GM23338 (cell line): ENCODE measurements around the gene NELFE. TPM values are rescaled to one million over a fixed set of nuclear protein-coding genes. Genes with fewer than 3 reads are reported as not detected.
"Not testable (repeated sequence)": the region's sequence is repeated elsewhere in the genome, so short reads cannot be mapped to it uniquely, and the experiment has no call there.

Experiments used
- ATAC-seq: fragments of 200-7000 bp; cut with Tn5 transposase; 3 replicates; pipeline ENCODE4 v1.9.1; 2020
- DNase-seq: peaks from one replicate; pipeline ENCODE4 v3.0.0-alpha.2; 2015; ENCODE audit warnings: low spot score
- H2AFZ ChIP-seq: fragments of 200-600 bp; sonication (generic); 2 replicates; pipeline ENCODE4 v1.8.0; 2016; ENCODE audit warnings: antibody characterized with exemption, mild to moderate bottlenecking, moderate library complexity
- H3F3A ChIP-seq: fragments of 200-600 bp; sonication (generic); replicated peaks from 2 replicates; pipeline ENCODE4 v1.8.0; 2017; ENCODE audit warnings: antibody characterized with exemption, mixed run types, low read depth
- H3K27ac ChIP-seq: fragments of 200-600 bp; sonication (generic); 2 replicates; pipeline ENCODE4 v1.6.1; 2016; ENCODE audit warnings: low read depth
- H3K27me3 ChIP-seq: fragments of 200-600 bp; sonication (generic); 2 replicates; pipeline ENCODE4 v1.8.0; 2016; ENCODE audit warnings: mild to moderate bottlenecking, mixed run types, moderate library complexity; ENCODE audit not compliant: insufficient read depth
- H3K36me3 ChIP-seq: fragments of 200-600 bp; sonication (generic); 2 replicates; pipeline ENCODE4 v1.8.0; 2016; ENCODE audit warnings: mild to moderate bottlenecking; ENCODE audit not compliant: insufficient read depth
- H3K4me1 ChIP-seq: fragments of 200-600 bp; sonication (generic); 2 replicates; pipeline ENCODE4 v1.8.0; 2016; ENCODE audit warnings: mild to moderate bottlenecking, moderate library complexity; ENCODE audit not compliant: insufficient read depth
- H3K4me2 ChIP-seq: fragments of 200-600 bp; sonication (generic); 2 replicates; pipeline ENCODE4 v1.7.1; 2017; ENCODE audit warnings: mixed run types
- H3K4me3 ChIP-seq: fragments of 200-600 bp; sonication (generic); 2 replicates; pipeline ENCODE4 v1.6.1; 2016; ENCODE audit warnings: mixed run types
- H3K79me2 ChIP-seq: fragments of 200-600 bp; sonication (generic); replicated peaks from 2 replicates; pipeline ENCODE4 v1.8.0; 2017; ENCODE audit warnings: mild to moderate bottlenecking; ENCODE audit not compliant: insufficient read depth
- H3K9me2 ChIP-seq: fragments of 200-600 bp; sonication (generic); 2 replicates; pipeline ENCODE4 v1.8.0; 2017; ENCODE audit not compliant: insufficient read depth
- H4K20me1 ChIP-seq: fragments of 200-600 bp; sonication (generic); replicated peaks from 2 replicates; pipeline ENCODE4 v1.8.0; 2017; ENCODE audit warnings: mild to moderate bottlenecking; ENCODE audit not compliant: insufficient read depth
- H3K27ac Mint-ChIP-seq: 2 replicates; pipeline ENCODE4 v1.8.0; 2020; ENCODE audit warnings: inconsistent platforms, mild to moderate bottlenecking, moderate library complexity, mixed read lengths
- H3K27me3 Mint-ChIP-seq: 3 replicates; pipeline ENCODE4 v1.8.0; 2022; ENCODE audit warnings: low read depth, mild to moderate bottlenecking, moderate library complexity, mixed read lengths, inconsistent platforms; ENCODE audit not compliant: insufficient read depth, poor library complexity
- H3K36me3 Mint-ChIP-seq: 3 replicates; pipeline ENCODE4 v1.8.0; 2021; ENCODE audit warnings: low read depth, mild to moderate bottlenecking, inconsistent platforms, moderate library complexity, mixed read lengths
- H3K4me1 Mint-ChIP-seq: 3 replicates; pipeline ENCODE4 v1.8.0; 2020; ENCODE audit warnings: mild to moderate bottlenecking, inconsistent platforms, mixed read lengths
- H3K4me3 Mint-ChIP-seq: 3 replicates; pipeline ENCODE4 v1.8.0; 2021; ENCODE audit warnings: moderate library complexity, mild to moderate bottlenecking, inconsistent platforms, mixed read lengths
- H3K9me3 Mint-ChIP-seq: 3 replicates; pipeline ENCODE4 v1.8.0; 2020; ENCODE audit warnings: moderate library complexity, mild to moderate bottlenecking, inconsistent platforms, mixed read lengths
- JUNB ChIP-seq: IDR thresholded peaks from one replicate; pipeline ENCODE4 v1.6.1; 2016; ENCODE audit warnings: antibody characterized with exemption; ENCODE audit not compliant: unreplicated experiment
- STAT1 ChIP-seq: IDR thresholded peaks from one replicate; pipeline ENCODE4 v1.6.1; 2016; ENCODE audit warnings: antibody characterized with exemption; ENCODE audit not compliant: unreplicated experiment
- polyA plus RNA-seq: library from polyadenylated mRNA; unstranded; fragments of >200 nt; fragmentation: Nextera tagmentation; extraction: Ambion mirVana; gene quantifications from 2 replicates; pipeline ENCODE4 v1.2.1, GENCODE V29; 2016
- total RNA-seq: library from RNA; depleted of rRNA; stranded (reverse); fragments of >200 nt; shearing (Covaris generic); gene quantifications from 2 replicates; pipeline ENCODE4 v1.2.3, GENCODE V29; 2014
- TF ChIP-seq, protein P1 (sequence below): fragments of 250-450 bp; sonication (Bioruptor Pico); IDR thresholded peaks from 2 replicates; pipeline ENCODE4 v1.5.0; 2020; ENCODE audit warnings: mild to moderate bottlenecking, moderate library complexity
- TF ChIP-seq, protein P2 (sequence below): IDR thresholded peaks from one replicate; pipeline ENCODE4 v1.6.1; 2018; ENCODE audit warnings: antibody characterized with exemption; ENCODE audit not compliant: unreplicated experiment

Gene NELFE
- total and polyA plus RNA-seq, 2 experiments from 2014 or later: 64.0 to 93.4 TPM

DNA sequence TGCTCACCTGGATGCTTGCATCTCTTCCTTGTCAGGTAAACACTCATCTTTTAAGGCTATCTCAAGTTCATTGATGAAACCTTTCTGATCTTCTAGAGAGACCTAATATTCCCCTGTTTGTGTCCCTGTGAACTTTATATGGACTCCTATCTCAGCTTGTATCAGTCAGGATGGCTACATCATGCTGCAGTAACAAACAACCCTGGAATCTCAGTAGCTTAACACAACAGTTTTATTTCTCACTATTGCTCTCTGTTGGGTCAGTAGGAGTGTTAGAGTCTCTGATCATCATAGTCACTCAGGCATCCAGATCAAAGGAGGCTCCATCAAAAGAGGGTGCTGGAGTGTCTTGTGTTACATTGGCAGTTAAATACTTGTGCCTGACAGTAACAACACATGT lies 43.4 kb downstream of the NELFE start (continued):
- TF ChIP-seq JUNB: no peak

DNA sequence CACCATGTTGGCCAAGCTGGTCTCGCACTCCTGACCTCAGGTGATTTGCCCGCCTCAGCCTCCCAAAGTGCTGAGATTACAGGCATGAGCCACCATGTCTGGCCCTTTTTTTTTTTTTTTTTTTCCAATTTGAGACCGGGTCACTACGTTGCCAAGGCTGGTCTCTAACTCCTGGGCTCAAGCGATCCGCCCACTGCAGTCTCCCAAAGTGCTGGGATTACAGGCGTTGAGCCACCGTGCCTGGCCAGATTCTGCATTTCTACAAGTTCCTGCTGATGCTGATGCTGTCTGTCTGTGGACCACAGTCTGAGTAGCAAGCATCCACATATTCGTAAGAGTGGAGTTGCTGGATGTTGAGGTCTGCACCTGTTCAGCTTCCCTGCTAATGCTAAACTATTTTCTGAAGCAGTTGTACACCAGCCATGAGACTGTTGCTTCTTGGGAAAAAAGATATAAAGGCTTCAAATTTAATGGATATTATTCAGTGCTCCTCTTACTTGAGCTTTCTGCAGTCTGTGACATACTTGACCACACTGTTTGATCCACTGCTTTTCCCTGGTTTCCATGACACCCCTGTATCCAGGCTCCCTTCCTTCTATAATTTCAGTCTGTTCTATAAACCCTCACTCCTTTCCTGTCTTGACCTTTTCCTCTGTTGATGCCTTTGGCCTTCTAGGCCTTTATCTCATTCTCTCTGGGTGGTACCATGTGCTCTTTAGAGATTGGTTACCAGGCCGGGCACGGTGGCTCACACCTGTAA lies 46.8 kb downstream of the NELFE start:
- no peak for ATAC-seq
- H3F3A ChIP-seq: no peaks in the 10 kb centered on the region
- no peaks in the 10 kb centered on the region for H3K79me2 ChIP-seq
- H3K4me3 ChIP-seq: no peak overlapping the region
- no peaks in the 10 kb centered on the region for H3K4me1 ChIP-seq
- H3K9me2 ChIP-seq: no peaks in the 10 kb centered on the region
- no peaks in the 10 kb centered on the region for H3K27me3 ChIP-seq
- Mint-ChIP-seq H3K4me3 (no peak overlapping the region), H3K27me3 (peaks cover 2% of the 10 kb centered on the region), H3K27ac (no peak overlapping the region), H3K9me3 (no peaks in the 10 kb centered on the region), H3K4me1 (no peaks in the 10 kb centered on the region), H3K36me3 (no peaks in the 10 kb centered on the region)
- H3K36me3 ChIP-seq: no peaks in the 10 kb centered on the region
- no peaks in the 10 kb centered on the region for H4K20me1 ChIP-seq
- no peak overlapping the region for H2AFZ ChIP-seq
- H3K4me2 ChIP-seq: no peak overlapping the region
- no peak for DNase-seq
- no peak for TF ChIP-seq STAT1
- TF ChIP-seq, protein P1, sequence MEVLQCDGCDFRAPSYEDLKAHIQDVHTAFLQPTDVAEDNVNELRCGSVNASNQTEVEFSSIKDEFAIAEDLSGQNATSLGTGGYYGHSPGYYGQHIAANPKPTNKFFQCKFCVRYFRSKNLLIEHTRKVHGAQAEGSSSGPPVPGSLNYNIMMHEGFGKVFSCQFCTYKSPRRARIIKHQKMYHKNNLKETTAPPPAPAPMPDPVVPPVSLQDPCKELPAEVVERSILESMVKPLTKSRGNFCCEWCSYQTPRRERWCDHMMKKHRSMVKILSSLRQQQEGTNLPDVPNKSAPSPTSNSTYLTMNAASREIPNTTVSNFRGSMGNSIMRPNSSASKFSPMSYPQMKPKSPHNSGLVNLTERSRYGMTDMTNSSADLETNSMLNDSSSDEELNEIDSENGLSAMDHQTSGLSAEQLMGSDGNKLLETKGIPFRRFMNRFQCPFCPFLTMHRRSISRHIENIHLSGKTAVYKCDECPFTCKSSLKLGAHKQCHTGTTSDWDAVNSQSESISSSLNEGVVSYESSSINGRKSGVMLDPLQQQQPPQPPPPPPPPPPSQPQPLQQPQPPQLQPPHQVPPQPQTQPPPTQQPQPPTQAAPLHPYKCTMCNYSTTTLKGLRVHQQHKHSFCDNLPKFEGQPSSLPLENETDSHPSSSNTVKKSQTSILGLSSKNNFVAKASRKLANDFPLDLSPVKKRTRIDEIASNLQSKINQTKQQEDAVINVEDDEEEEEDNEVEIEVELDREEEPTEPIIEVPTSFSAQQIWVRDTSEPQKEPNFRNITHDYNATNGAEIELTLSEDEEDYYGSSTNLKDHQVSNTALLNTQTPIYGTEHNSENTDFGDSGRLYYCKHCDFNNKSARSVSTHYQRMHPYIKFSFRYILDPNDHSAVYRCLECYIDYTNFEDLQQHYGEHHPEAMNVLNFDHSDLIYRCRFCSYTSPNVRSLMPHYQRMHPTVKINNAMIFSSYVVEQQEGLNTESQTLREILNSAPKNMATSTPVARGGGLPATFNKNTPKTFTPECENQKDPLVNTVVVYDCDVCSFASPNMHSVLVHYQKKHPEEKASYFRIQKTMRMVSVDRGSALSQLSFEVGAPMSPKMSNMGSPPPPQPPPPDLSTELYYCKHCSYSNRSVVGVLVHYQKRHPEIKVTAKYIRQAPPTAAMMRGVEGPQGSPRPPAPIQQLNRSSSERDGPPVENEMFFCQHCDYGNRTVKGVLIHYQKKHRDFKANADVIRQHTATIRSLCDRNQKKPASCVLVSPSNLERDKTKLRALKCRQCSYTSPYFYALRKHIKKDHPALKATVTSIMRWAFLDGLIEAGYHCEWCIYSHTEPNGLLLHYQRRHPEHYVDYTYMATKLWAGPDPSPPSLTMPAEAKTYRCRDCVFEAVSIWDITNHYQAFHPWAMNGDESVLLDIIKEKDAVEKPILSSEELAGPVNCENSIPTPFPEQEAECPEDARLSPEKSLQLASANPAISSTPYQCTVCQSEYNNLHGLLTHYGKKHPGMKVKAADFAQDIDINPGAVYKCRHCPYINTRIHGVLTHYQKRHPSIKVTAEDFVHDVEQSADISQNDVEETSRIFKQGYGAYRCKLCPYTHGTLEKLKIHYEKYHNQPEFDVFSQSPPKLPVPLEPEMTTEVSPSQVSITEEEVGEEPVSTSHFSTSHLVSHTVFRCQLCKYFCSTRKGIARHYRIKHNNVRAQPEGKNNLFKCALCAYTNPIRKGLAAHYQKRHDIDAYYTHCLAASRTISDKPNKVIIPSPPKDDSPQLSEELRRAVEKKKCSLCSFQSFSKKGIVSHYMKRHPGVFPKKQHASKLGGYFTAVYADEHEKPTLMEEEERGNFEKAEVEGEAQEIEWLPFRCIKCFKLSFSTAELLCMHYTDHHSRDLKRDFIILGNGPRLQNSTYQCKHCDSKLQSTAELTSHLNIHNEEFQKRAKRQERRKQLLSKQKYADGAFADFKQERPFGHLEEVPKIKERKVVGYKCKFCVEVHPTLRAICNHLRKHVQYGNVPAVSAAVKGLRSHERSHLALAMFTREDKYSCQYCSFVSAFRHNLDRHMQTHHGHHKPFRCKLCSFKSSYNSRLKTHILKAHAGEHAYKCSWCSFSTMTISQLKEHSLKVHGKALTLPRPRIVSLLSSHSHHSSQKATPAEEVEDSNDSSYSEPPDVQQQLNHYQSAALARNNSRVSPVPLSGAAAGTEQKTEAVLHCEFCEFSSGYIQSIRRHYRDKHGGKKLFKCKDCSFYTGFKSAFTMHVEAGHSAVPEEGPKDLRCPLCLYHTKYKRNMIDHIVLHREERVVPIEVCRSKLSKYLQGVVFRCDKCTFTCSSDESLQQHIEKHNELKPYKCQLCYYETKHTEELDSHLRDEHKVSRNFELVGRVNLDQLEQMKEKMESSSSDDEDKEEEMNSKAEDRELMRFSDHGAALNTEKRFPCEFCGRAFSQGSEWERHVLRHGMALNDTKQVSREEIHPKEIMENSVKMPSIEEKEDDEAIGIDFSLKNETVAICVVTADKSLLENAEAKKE: no peak
- TF ChIP-seq, protein P2, sequence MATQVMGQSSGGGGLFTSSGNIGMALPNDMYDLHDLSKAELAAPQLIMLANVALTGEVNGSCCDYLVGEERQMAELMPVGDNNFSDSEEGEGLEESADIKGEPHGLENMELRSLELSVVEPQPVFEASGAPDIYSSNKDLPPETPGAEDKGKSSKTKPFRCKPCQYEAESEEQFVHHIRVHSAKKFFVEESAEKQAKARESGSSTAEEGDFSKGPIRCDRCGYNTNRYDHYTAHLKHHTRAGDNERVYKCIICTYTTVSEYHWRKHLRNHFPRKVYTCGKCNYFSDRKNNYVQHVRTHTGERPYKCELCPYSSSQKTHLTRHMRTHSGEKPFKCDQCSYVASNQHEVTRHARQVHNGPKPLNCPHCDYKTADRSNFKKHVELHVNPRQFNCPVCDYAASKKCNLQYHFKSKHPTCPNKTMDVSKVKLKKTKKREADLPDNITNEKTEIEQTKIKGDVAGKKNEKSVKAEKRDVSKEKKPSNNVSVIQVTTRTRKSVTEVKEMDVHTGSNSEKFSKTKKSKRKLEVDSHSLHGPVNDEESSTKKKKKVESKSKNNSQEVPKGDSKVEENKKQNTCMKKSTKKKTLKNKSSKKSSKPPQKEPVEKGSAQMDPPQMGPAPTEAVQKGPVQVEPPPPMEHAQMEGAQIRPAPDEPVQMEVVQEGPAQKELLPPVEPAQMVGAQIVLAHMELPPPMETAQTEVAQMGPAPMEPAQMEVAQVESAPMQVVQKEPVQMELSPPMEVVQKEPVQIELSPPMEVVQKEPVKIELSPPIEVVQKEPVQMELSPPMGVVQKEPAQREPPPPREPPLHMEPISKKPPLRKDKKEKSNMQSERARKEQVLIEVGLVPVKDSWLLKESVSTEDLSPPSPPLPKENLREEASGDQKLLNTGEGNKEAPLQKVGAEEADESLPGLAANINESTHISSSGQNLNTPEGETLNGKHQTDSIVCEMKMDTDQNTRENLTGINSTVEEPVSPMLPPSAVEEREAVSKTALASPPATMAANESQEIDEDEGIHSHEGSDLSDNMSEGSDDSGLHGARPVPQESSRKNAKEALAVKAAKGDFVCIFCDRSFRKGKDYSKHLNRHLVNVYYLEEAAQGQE: no peak
- no peak overlapping the region for H3K27ac ChIP-seq

DNA sequence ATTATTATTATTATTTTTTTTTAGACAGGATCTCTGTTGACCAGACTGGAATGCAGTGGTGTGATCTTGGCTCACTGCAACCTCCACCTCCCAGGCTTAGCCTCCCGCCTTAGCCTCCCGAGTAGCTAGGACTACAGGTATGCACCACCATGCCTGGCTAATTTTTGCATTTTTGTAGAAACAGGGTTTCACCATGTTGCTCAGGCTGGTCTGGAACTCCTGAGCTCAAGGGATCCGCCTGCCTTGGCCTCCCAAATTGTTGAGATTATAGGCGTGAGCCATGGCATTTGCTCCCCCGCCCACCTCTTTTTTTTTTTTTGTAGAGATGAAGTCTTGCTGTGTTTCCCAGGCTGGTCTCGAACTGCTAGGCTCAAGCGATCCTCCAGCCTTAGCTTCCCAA lies 49.5 kb downstream of the NELFE start:
- ATAC-seq, H3K4me3 ChIP-seq, H3K79me2 ChIP-seq, H3K36me3 Mint-ChIP-seq, H4K20me1 ChIP-seq, H3K4me1 Mint-ChIP-seq, DNase-seq, H3K27ac ChIP-seq, H3K27me3 ChIP-seq, H3F3A ChIP-seq, H2AFZ ChIP-seq, H3K4me3 Mint-ChIP-seq, H3K9me3 Mint-ChIP-seq, H3K27ac Mint-ChIP-seq, H3K36me3 ChIP-seq, H3K4me2 ChIP-seq, H3K9me2 ChIP-seq, H3K27me3 Mint-ChIP-seq: not testable (repeated sequence)
- H3K4me1 ChIP-seq: peaks cover 12% of the 10 kb centered on the region
